ENCODE data around the gene PARD3B.

- TF ChIP-seq CTCF (conservative IDR thresholded peaks at IDR 0.05; ENCODE audit: low read depth, low read length) = peak; percentile 39
- no peak for TF ChIP-seq POLR2A (IDR thresholded peaks at IDR 0.05; ENCODE audit: low read depth, low read length)
- no peak for TF ChIP-seq CEBPB (IDR thresholded peaks at IDR 0.05; ENCODE audit: low read depth, low read length)
- no peak for TF ChIP-seq RFX5 (IDR thresholded peaks at IDR 0.05; ENCODE audit: low read depth, low read length)
- TF ChIP-seq FOS (IDR thresholded peaks at IDR 0.05; ENCODE audit: low read depth, low read length) = no peak
- TF ChIP-seq RAD21 (IDR thresholded peaks at IDR 0.05; ENCODE audit: low read length) = peak; percentile 52
Observed at GRCh38 chr2:205323929-205324328, 778.7 kb downstream of the PARD3B start.
